HepG2 (cell line): ENCODE measurements around the gene SMTNL2. TPM values are rescaled to one million over a fixed set of nuclear protein-coding genes. Genes with fewer than 3 reads are reported as not detected.

Experiments used
- ARID3A ChIP-seq: IDR thresholded peaks from 2 replicates; pipeline ENCODE4 v1.6.1; 2012; ENCODE audit warnings: low read depth, low read length, improper control_type of control experiment
- ATF3 ChIP-seq: sonication (generic); formaldehyde crosslinking; IDR thresholded peaks from 2 replicates; pipeline ENCODE4 v1.4.0; 2020; ENCODE audit warnings: missing genetic modification reagents
- HINFP ChIP-seq: sonication (generic); formaldehyde crosslinking; IDR thresholded peaks from 2 replicates; pipeline ENCODE4 v1.4.0; 2020; ENCODE audit warnings: low read depth, mild to moderate bottlenecking, missing genetic modification reagents
- HNF4A ChIP-seq: sonication (generic); formaldehyde crosslinking; IDR thresholded peaks from 2 replicates; pipeline ENCODE4 v1.4.0; 2020; ENCODE audit warnings: missing genetic modification reagents
- MBNL3 ChIP-seq: fragments of 250-450 bp; sonication (Bioruptor Pico); conservative IDR thresholded peaks from 2 replicates; pipeline ENCODE4 v1.8.0; 2022; ENCODE audit warnings: mild to moderate bottlenecking, inconsistent platforms
- NCOA2 ChIP-seq: sonication (generic); formaldehyde crosslinking; IDR thresholded peaks from 2 replicates; pipeline ENCODE4 v1.8.0; 2022; ENCODE audit warnings: inconsistent platforms
- NR2F6 ChIP-seq, 2 experiments: IDR thresholded peaks; 2 replicates each; pipeline ENCODE4 v1.6.1; 2016; ENCODE audit warnings: antibody characterized with exemption in 1 of 2, mild to moderate bottlenecking in 1 of 2
- RAD21 ChIP-seq: fragments of 450-650 bp; formaldehyde crosslinking; IDR thresholded peaks from 2 replicates; pipeline ENCODE4 v1.5.0; 2020; ENCODE audit warnings: mild to moderate bottlenecking
- RFX1 ChIP-seq: fragments of 450-650 bp; IDR thresholded peaks from 2 replicates; pipeline ENCODE4 v1.6.1; 2017
- RFX3 ChIP-seq: IDR thresholded peaks from 2 replicates; pipeline ENCODE4 v1.6.1; 2016; ENCODE audit warnings: missing biosample characterization, missing genetic modification reagents
- RNF219 ChIP-seq: sonication (generic); formaldehyde crosslinking; IDR thresholded peaks from 2 replicates; pipeline ENCODE4 v1.5.0; 2020; ENCODE audit warnings: mild to moderate bottlenecking, missing genetic modification reagents
- SKI ChIP-seq: fragments of 450-650 bp; IDR thresholded peaks from one replicate; pipeline ENCODE4 v1.6.1; 2018; ENCODE audit warnings: mild to moderate bottlenecking; ENCODE audit not compliant: partially characterized antibody
- THAP8 ChIP-seq: sonication (generic); formaldehyde crosslinking; IDR thresholded peaks from 2 replicates; pipeline ENCODE4 v1.5.1; 2020; ENCODE audit warnings: missing genetic modification reagents, mild to moderate bottlenecking, borderline replicate concordance
- WIZ ChIP-seq: sonication (generic); formaldehyde crosslinking; IDR thresholded peaks from 2 replicates; pipeline ENCODE4 v1.5.1; 2020; ENCODE audit warnings: mild to moderate bottlenecking, missing genetic modification reagents
- ZBTB33 ChIP-seq: sonication (generic); formaldehyde crosslinking; IDR thresholded peaks from 2 replicates; pipeline ENCODE4 v1.4.0; 2020; ENCODE audit warnings: missing genetic modification reagents
- ZNF687 ChIP-seq: sonication (generic); formaldehyde crosslinking; IDR thresholded peaks from 2 replicates; pipeline ENCODE4 v1.5.1; 2020; ENCODE audit warnings: mild to moderate bottlenecking, missing genetic modification reagents, moderate library complexity
- polyA plus RNA-seq, 8 experiments: library from polyadenylated mRNA; depleted of rRNA in 3 of 8; stranded (reverse) in 7 of 8; unstranded in 1 of 8; fragments of >200 nt; fragmentation: Illumina TruSeq in 4 of 8; extraction: Trizol in 4 of 8; gene quantifications; 2 replicates each; pipeline versions ENCODE4 v1.2.1 to v1.2.3, GENCODE V29; 2011 to 2016; ENCODE audit warnings: low read depth in 4 of 8, missing spikeins in 1 of 8, mixed read lengths in 1 of 8; ENCODE audit not compliant: insufficient read depth in 1 of 8
- total RNA-seq, 5 experiments: library from RNA; depleted of rRNA; stranded (reverse); fragments of >200 nt; fragmentation: Illumina TruSeq; extraction: Trizol; gene quantifications; 2 replicates each; pipeline ENCODE4 v1.2.3, GENCODE V29; 2016; ENCODE audit warnings: low read depth in 1 of 5

The SMTNL2 gene
- total and polyA plus RNA-seq, 2 of the 13 experiments (the other 11 are each of a cell fraction or from before 2014, with no cell fraction given): 0.41 to 5.1 TPM

- TF ChIP-seq THAP8 (CRISPR knock-in tag): no peak
- peak; percentile 54 for TF ChIP-seq HNF4A (CRISPR knock-in tag)
- TF ChIP-seq ARID3A: no peak
- no peak for TF ChIP-seq RAD21
- 0 out of 2 replicates have a peak, but pooled peaks have one; percentile 8 for TF ChIP-seq ZNF687 (CRISPR knock-in tag)
- no peak for TF ChIP-seq HINFP (CRISPR knock-in tag)
- 0 out of 2 replicates have a peak, but pooled peaks have one; percentile 34 for TF ChIP-seq RFX3 (CRISPR knock-in tag)
- no peak for TF ChIP-seq MBNL3
- 0 out of 2 replicates have a peak, but pooled peaks have one; percentile 8 for TF ChIP-seq RFX1
- no peak for TF ChIP-seq WIZ (CRISPR knock-in tag)
- no peak for TF ChIP-seq RNF219 (CRISPR knock-in tag)
- no peak for TF ChIP-seq SKI
- no peak for TF ChIP-seq NCOA2 (CRISPR knock-in tag)
- TF ChIP-seq ATF3 (CRISPR knock-in tag): no peak
- TF ChIP-seq NR2F6 (IDR thresholded peaks at IDR 0.05): peak; percentile 35; the same call in 1 of the 2 replicates
- TF ChIP-seq NR2F6 (CRISPR knock-in tag; IDR thresholded peaks at IDR 0.05): no peak; the same call in 1 of the 2 replicates
- no peak for TF ChIP-seq ZBTB33
These were observed 25.1 kb upstream of the SMTNL2 start (continued) for GRCh38 chr17:4559139-4559791.
